Kidney (tissue), 14 donors: Measurements from ENCODE around the gene DRD4. TPM values are rescaled to one million over a fixed set of nuclear protein-coding genes. Genes with fewer than 3 reads are reported as not detected.
A peak's percentile ranks its signal among the peaks of the same experiment; 100 is the strongest.

Source experiments
- DNase-seq, 5 donors: peaks; one replicate each; pipeline ENCODE4 v3.0.0-alpha.2; 2013 to 2020
- FAIRE-seq: peaks from 2 replicates; lab custom pipeline; 2012; peaks lifted over from hg19 to GRCh38; lab: Jason Lieb, UNC
- H3K27ac ChIP-seq, 2 donors: one replicate each; pipeline ENCODE4 v1.7.0; 2013; ENCODE audit warnings: low read depth in 2 of 2, low read length in 2 of 2, inconsistent platforms in 1 of 2
- H3K27me3 ChIP-seq: one replicate; pipeline ENCODE4 v1.7.1; 2013; ENCODE audit warnings: low read length, inconsistent platforms; ENCODE audit not compliant: control insufficient read depth, insufficient read depth
- H3K36me3 ChIP-seq, 3 donors: one replicate each; pipeline versions ENCODE4 v1.7.0 to v1.7.1; 2013; ENCODE audit warnings: low read length in 3 of 3, control low read depth in 1 of 3, inconsistent platforms in 1 of 3; ENCODE audit not compliant: insufficient read depth in 3 of 3, control insufficient read depth in 2 of 3
- H3K4me1 ChIP-seq, 3 donors: one replicate each; pipeline versions ENCODE4 v1.7.0 to v1.7.1; 2013; ENCODE audit warnings: low read length in 3 of 3, inconsistent platforms in 1 of 3, low read depth in 1 of 3; ENCODE audit not compliant: control insufficient read depth in 2 of 3, insufficient read depth in 2 of 3
- H3K4me3 ChIP-seq, 3 donors: one replicate each; pipeline versions ENCODE4 v1.7.0 to v1.8.1; 2013; ENCODE audit warnings: low read length in 3 of 3, control low read depth in 1 of 3, inconsistent platforms in 1 of 3
- H3K9ac ChIP-seq, 3 donors: one replicate each; pipeline versions ENCODE4 v1.7.0 to v1.7.1; 2013; ENCODE audit warnings: low read length in 3 of 3, control low read depth in 1 of 3, inconsistent platforms in 1 of 3
- H3K9me3 ChIP-seq, 3 donors: one replicate each; pipeline versions ENCODE4 v1.7.0 to v1.7.1; 2013; ENCODE audit warnings: low read length in 3 of 3, control low read depth in 1 of 3, inconsistent platforms in 1 of 3; ENCODE audit not compliant: control insufficient read depth in 2 of 3, insufficient read depth in 1 of 3
- CTCF ChIP-seq: IDR thresholded peaks from 3 replicates; pipeline ENCODE4 v1.5.1; 2012; ENCODE audit warnings: mild to moderate bottlenecking, moderate library complexity, borderline replicate concordance; ENCODE audit not compliant: insufficient read depth; ENCODE audit errors: extremely low read depth
- intact Hi-C: fragments of 100-400 bp; cut with DNase I; formaldehyde crosslinking; loops from one replicate; pipeline ENCODE4 v1.11.1; 2022
- polyA plus RNA-seq: library from polyadenylated mRNA; stranded (reverse); fragments of 350-450 nt; fragmentation: Illumina TruSeq; extraction: RNeasy Lipid Tissue Mini Kit (QIAGEN cat#74804); gene quantifications from one replicate; pipeline ENCODE4 v1.2.3, GENCODE V29; 2014; ENCODE audit warnings: low read depth, low replicate concordance; ENCODE audit not compliant: insufficient read depth
- total RNA-seq: library from RNA; stranded (reverse); fragmentation: NEBNext Ultra II Directional; extraction: Animal tissue kit (Norgen Biotek cat#: 25700); gene quantifications from one replicate; pipeline ENCODE4 v1.2.1, GENCODE V29; 2021
- donor health status: control.
- donor health status: control.
- donor health status: control.
- donor health status: control.
- donor health status: control.
- donor health status: DM: yes; HTN: yes; CAD: no.
- donor health status: Normal renal cell carcinoma (clear cell type).

DRD4 gene
- total and polyA plus RNA-seq, 2 donors from 2014 or later: 0.47 to 1.1 TPM

DNA sequence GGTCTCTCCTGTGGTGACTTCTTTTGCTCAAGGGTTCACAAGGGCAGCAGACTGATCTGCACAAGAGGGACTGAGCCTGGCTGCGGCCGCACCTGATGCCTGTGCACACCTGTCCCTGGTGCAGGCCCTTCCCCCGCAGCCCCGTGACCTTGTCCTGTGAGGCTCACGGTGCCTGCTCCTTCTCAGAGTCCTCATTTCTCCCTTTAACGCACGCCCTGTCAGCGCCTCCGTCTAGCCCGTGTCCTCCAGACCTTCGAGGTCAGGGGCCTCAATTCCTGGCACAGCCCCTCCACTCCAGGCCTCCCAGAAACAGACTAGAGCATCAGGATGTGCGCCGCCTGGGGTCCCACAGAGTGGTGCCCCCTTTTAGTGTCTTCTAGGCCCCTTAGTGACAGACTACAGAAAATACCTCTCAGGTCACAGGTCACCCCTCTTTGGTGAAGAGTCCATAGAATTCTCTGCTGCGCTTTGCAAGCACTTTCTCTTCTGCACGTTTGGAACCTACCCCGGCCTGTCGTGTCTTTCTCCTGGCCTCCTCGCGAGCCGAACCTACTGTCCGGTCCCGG, 1.0 kb upstream of the DRD4 start:
- no peaks in the 10 kb centered on the region for H3K36me3 ChIP-seq
- no peak overlapping the region for H3K4me3 ChIP-seq
- DNase-seq (peak in 1 of 5 donors; percentile 43), FAIRE-seq (no peak)
- no peaks in the 10 kb centered on the region for H3K9me3 ChIP-seq
- intact Hi-C loops: no loop called here
- H3K9ac ChIP-seq: no peak overlapping the region
- peaks cover 13% of the 10 kb centered on the region for H3K27me3 ChIP-seq
- peaks cover 0 to 6% (median 0%) of the 10 kb centered on the region in 3 donors for H3K4me1 ChIP-seq
- no peak overlapping the region for H3K27ac ChIP-seq
- TF ChIP-seq CTCF: no peak

- FAIRE-seq: no peak
- no peak for DNase-seq
- H3K4me1 ChIP-seq: peaks cover 0 to 6% (median 0%) of the 10 kb centered on the region in 3 donors
- no peak overlapping the region for H3K27ac ChIP-seq
- intact Hi-C loops: no loop called here
- no peaks in the 10 kb centered on the region for H3K36me3 ChIP-seq
- TF ChIP-seq CTCF: no peak
- no peak overlapping the region for H3K9ac ChIP-seq
- H3K27me3 ChIP-seq: peaks cover 13% of the 10 kb centered on the region
- H3K4me3 ChIP-seq: no peak overlapping the region
- H3K9me3 ChIP-seq: no peaks in the 10 kb centered on the region
Measured at GRCh38 chr11:637333-637592, 194 bp downstream of the DRD4 start.

DNA sequence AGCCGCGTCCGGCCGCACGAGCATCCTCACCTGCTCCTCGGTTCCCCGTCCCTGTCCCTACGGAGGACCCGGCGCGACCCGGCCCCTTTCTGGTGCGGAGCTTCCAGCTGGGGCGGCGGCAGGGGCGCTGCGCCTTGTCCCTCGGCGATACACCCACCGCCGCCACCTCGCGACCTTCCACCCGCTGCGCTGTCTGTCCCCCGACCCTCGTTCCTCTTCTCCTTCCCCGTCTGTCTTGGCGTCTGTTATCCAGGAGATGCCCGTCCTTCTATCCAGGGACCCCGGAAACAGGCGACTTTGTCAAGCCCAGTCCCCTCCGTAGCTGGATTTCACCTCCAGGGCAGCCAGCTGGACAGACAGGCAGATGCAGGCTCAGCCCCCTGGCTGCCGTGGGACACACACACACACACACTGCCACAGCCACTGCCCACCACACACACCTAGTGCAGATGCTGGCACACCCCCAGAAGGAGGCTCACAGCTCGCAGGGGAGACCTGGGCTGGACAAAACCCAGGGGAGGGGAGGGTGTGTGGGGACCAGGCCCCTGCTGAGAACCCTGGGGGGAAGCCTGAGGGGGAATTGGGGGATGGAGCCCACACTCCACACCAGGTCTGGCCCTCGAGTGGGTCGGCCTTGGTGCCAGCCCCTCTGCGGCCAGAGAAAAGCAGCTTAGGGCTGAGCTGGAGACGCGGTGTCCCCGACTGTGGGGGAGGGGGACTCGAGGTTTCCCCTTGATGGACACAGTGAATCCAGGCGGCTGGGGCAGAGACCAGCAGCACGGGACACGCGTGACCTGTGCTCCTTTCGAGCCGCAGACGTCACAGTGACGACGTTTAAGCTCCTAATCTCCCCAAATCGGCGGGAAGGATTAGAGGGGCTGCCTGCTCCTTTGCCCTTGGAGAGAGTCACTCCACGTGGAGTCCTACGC, 788 bp downstream of the DRD4 start:
- FAIRE-seq (no peak), DNase-seq (peak in 3 of 5 donors; percentile 41 to 71 (median 69))
- intact Hi-C loops: no loop called here
- peaks cover 13% of the 10 kb centered on the region for H3K27me3 ChIP-seq
- no peak overlapping the region for H3K9ac ChIP-seq
- no peak overlapping the region for H3K4me3 ChIP-seq
- H3K27ac ChIP-seq: no peak overlapping the region
- H3K4me1 ChIP-seq: peaks cover 0 to 6% (median 0%) of the 10 kb centered on the region in 3 donors
- no peak for TF ChIP-seq CTCF
- H3K9me3 ChIP-seq: no peaks in the 10 kb centered on the region
- no peaks in the 10 kb centered on the region for H3K36me3 ChIP-seq
